Measurements from ENCODE around the gene TBC1D22A. TPM values are rescaled to one million over a fixed set of nuclear protein-coding genes. Genes with fewer than 3 reads are reported as not detected.

Gene TBC1D22A
- total RNA-seq, 1 experiment from 2014 or later, result 20.9 TPM

GRCh38 chr22:46807458-46807857, 45.0 kb downstream of the TBC1D22A start:
- H4K20me1 ChIP-seq (ENCODE audit: insufficient read depth), result no peaks in the 10 kb centered on the region
- H3K9me2 ChIP-seq (ENCODE audit: insufficient read depth), result no peaks in the 10 kb centered on the region
- TF ChIP-seq TCF7L2 (IDR thresholded peaks at IDR 0.05; ENCODE audit: borderline replicate concordance, extremely low read depth, insufficient read depth, insufficient read length) (no peak), JUND (IDR thresholded peaks at IDR 0.05) (no peak), CEBPB (IDR thresholded peaks at IDR 0.05; ENCODE audit: low read depth) (no peak), CBX3 (IDR thresholded peaks at IDR 0.05; ENCODE audit: low read depth) (no peak), ZNF274 (IDR thresholded peaks at IDR 0.05; ENCODE audit: low read depth, low read length) (no peak), EZH2phosphoT487 (IDR thresholded peaks at IDR 0.05; ENCODE audit: borderline replicate concordance) (no peak), EGR1 (IDR thresholded peaks at IDR 0.05; ENCODE audit: low read depth) (no peak)
- TF ChIP-seq, protein P1, sequence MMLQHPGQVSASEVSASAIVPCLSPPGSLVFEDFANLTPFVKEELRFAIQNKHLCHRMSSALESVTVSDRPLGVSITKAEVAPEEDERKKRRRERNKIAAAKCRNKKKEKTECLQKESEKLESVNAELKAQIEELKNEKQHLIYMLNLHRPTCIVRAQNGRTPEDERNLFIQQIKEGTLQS (IDR thresholded peaks at IDR 0.05), result no peak
- TF ChIP-seq, protein P2, sequence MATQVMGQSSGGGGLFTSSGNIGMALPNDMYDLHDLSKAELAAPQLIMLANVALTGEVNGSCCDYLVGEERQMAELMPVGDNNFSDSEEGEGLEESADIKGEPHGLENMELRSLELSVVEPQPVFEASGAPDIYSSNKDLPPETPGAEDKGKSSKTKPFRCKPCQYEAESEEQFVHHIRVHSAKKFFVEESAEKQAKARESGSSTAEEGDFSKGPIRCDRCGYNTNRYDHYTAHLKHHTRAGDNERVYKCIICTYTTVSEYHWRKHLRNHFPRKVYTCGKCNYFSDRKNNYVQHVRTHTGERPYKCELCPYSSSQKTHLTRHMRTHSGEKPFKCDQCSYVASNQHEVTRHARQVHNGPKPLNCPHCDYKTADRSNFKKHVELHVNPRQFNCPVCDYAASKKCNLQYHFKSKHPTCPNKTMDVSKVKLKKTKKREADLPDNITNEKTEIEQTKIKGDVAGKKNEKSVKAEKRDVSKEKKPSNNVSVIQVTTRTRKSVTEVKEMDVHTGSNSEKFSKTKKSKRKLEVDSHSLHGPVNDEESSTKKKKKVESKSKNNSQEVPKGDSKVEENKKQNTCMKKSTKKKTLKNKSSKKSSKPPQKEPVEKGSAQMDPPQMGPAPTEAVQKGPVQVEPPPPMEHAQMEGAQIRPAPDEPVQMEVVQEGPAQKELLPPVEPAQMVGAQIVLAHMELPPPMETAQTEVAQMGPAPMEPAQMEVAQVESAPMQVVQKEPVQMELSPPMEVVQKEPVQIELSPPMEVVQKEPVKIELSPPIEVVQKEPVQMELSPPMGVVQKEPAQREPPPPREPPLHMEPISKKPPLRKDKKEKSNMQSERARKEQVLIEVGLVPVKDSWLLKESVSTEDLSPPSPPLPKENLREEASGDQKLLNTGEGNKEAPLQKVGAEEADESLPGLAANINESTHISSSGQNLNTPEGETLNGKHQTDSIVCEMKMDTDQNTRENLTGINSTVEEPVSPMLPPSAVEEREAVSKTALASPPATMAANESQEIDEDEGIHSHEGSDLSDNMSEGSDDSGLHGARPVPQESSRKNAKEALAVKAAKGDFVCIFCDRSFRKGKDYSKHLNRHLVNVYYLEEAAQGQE (IDR thresholded peaks at IDR 0.05; ENCODE audit: low read depth), result no peak
- TF ChIP-seq, protein P3, sequence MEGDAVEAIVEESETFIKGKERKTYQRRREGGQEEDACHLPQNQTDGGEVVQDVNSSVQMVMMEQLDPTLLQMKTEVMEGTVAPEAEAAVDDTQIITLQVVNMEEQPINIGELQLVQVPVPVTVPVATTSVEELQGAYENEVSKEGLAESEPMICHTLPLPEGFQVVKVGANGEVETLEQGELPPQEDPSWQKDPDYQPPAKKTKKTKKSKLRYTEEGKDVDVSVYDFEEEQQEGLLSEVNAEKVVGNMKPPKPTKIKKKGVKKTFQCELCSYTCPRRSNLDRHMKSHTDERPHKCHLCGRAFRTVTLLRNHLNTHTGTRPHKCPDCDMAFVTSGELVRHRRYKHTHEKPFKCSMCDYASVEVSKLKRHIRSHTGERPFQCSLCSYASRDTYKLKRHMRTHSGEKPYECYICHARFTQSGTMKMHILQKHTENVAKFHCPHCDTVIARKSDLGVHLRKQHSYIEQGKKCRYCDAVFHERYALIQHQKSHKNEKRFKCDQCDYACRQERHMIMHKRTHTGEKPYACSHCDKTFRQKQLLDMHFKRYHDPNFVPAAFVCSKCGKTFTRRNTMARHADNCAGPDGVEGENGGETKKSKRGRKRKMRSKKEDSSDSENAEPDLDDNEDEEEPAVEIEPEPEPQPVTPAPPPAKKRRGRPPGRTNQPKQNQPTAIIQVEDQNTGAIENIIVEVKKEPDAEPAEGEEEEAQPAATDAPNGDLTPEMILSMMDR (IDR thresholded peaks at IDR 0.05 in 2 of 3, conservative IDR thresholded peaks at IDR 0.05 in 1 of 3; ENCODE audit: borderline replicate concordance in 1 of 3, insufficient read depth in 1 of 3, low read depth in 2 of 3, low read length in 2 of 3), result no peak
- no peaks in the 10 kb centered on the region for H3K27me3 ChIP-seq (ENCODE audit: insufficient read depth, low read length)
- no peak overlapping the region for H3K27ac ChIP-seq (ENCODE audit: low read depth, low read length)
- intact Hi-C loops (cut with micrococcal nuclease), result no loop called here
- no peak overlapping the region for H3K4me2 ChIP-seq (ENCODE audit: low read length)
- DNase-seq (ENCODE audit: low read depth, low spot score) (no peak), ATAC-seq (no peak)
- no peak overlapping the region for H2AFZ ChIP-seq (ENCODE audit: low read depth, low read length, poor library complexity, severe bottlenecking)
- H3K36me3 ChIP-seq (ENCODE audit: control insufficient read depth in 1 of 2, insufficient read depth in 2 of 2, low read length in 2 of 2), result no peaks in the 10 kb centered on the region; a peak in 1 of 4 replicates
- peaks cover 0 to 7% of the 10 kb centered on the region in 2 experiments; a peak in 3 of 4 replicates for H3K4me1 ChIP-seq (ENCODE audit: control insufficient read depth in 1 of 2, insufficient read depth in 2 of 2, low read length in 2 of 2)
- POLR2A ChIA-PET, result no interaction called here
- BruUV-seq (replicated peaks), result no TSS peak
- CTCF ChIA-PET, result interaction anchor here (0.7 kb wide), 1 partner anchor 26 kb away, joined by 3 read pairs; no protein-coding TSS in a partner anchor
- RAD21 ChIA-PET (ENCODE audit: low non-redundant PET in 1 of 2, low total read pairs in 2 of 2, uncharacterized antibody in 2 of 2, unreplicated experiment in 2 of 2), result no interaction called here
- H3K4me3 ChIP-seq (replicated peaks in 1 of 2; ENCODE audit: low read depth in 1 of 2, low read length in 2 of 2), result no peak overlapping the region
- H3K9ac ChIP-seq (ENCODE audit: low read length), result no peak overlapping the region
- H3K79me2 ChIP-seq (ENCODE audit: insufficient read depth, low read length), result no peaks in the 10 kb centered on the region; the same call in 1 of the 2 replicates
- no peaks in the 10 kb centered on the region for H3K9me3 ChIP-seq (ENCODE audit: control insufficient read depth in 1 of 2, insufficient read depth in 1 of 2, low read depth in 1 of 2, low read length in 2 of 2)
